ENCODE results near the gene MICAL3. TPM values are rescaled to one million over a fixed set of nuclear protein-coding genes. Genes with fewer than 3 reads are reported as not detected.
A peak's percentile ranks its signal among the peaks of the same experiment; 100 is the strongest.

Gene MICAL3
- total and polyA plus RNA-seq, 2 of the 8 experiments (the other 6 are each of a cell fraction or from before 2014, with no cell fraction given): 8.3 to 41.8 TPM

DNA sequence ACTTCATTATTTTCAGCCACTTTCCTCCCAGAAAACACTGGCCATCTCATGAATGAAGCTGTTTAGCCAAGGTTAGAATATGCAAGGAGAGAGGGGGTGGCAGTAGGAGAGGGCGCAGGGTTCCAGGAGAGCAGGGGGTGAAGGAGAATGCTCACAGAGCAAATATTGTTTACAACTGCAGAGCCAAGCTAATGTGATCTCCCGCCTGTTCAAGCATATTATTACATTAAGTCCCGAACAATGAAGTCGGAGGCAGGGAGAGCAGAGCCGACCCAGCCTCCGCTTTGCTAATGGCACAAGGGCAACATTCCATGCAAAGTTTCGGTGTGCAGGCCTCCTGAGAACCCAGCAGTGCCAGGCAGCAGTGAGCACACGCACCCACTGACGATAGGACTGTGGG is 80.1 kb downstream of the MICAL3 start:
- Histone ChIP-seq H3K36me3 (ENCODE audit: control insufficient read depth in 2 of 4, insufficient read depth in 4 of 4, low read length in 3 of 4) (no peaks in the 10 kb centered on the region), H3K9ac (replicated peaks in 1 of 4; ENCODE audit: extremely low read depth in 1 of 4, low read depth in 3 of 4, low read length in 3 of 4) (no peak overlapping the region), H2BK5ac (ENCODE audit: low read depth, low read length) (no peak overlapping the region), H3K79me1 (ENCODE audit: low read depth, low read length) (peaks cover 12% of the 10 kb centered on the region), H3K4ac (replicated peaks; ENCODE audit: insufficient read length, low read depth, low read length) (no peak overlapping the region), H3K9me3 (ENCODE audit: insufficient read depth in 2 of 2, low read depth in 1 of 2, low read length in 1 of 2) (no peaks in the 10 kb centered on the region), H3K23me2 (ENCODE audit: low read depth, low read length) (no peaks in the 10 kb centered on the region), H2BK120ac (replicated peaks; ENCODE audit: low read depth, low read length) (no peak overlapping the region), H3K14ac (ENCODE audit: insufficient read length) (no peak overlapping the region), H3K4me3 (ENCODE audit: extremely low read depth in 1 of 4, insufficient read depth in 2 of 4, low read depth in 3 of 4, low read length in 4 of 4) (no peak overlapping the region), H2BK12ac (ENCODE audit: low read depth, low read length) (peak overlapping the region; percentile 18; the same call in 1 of the 2 replicates), H4K5ac (ENCODE audit: insufficient read length, low read depth, low read length) (no peak overlapping the region), H3K4me1 (replicated peaks in 1 of 4; ENCODE audit: control insufficient read depth in 3 of 4, insufficient read depth in 4 of 4, low read length in 3 of 4) (peaks cover 6 to 27% (median 23%) of the 10 kb centered on the region in 4 experiments; a peak in 6 of 7 replicates), H3K27me3 (replicated peaks in 1 of 4; ENCODE audit: control insufficient read depth in 3 of 4, extremely low read depth in 1 of 4, insufficient read depth in 3 of 4, low read length in 3 of 4) (no peaks in the 10 kb centered on the region), H2BK15ac (ENCODE audit: low read length) (no peak overlapping the region), H3K79me2 (ENCODE audit: control insufficient read depth in 1 of 2, insufficient read depth in 2 of 2, low read length in 2 of 2) (peaks cover 3 to 82% of the 10 kb centered on the region in 2 experiments; a peak in 3 of 4 replicates), H2AK5ac (ENCODE audit: low read depth, low read length) (no peak overlapping the region), H3K4me2 (ENCODE audit: insufficient read depth in 1 of 2, low read depth in 2 of 2, low read length in 2 of 2) (no peak overlapping the region), H4K8ac (ENCODE audit: extremely low read depth, insufficient read depth, low read length) (no peak overlapping the region), H2BK20ac (ENCODE audit: low read length) (no peak overlapping the region), H3K18ac (ENCODE audit: extremely low read depth, low read length) (no peak overlapping the region), H3K23ac (ENCODE audit: insufficient read length) (no peak overlapping the region), H4K20me1 (replicated peaks in 1 of 2; ENCODE audit: control insufficient read depth in 1 of 2, insufficient read depth in 2 of 2, low read length in 2 of 2) (peaks cover 7 to 20% of the 10 kb centered on the region in 2 experiments), H4K91ac (replicated peaks; ENCODE audit: insufficient read length, low read length) (no peak overlapping the region), H3K56ac (replicated peaks; ENCODE audit: insufficient read length, low read depth, low read length) (no peak overlapping the region), H2AFZ (ENCODE audit: low read length) (no peak overlapping the region), H3K27ac (ENCODE audit: low read depth, low read length) (no peak overlapping the region)
- ChIA-PET POLR2A (ENCODE audit: partially characterized antibody) (no interaction called here), CTCF (ENCODE audit: partially characterized antibody) (interaction anchor here (0.6 to 3.5 kb wide), 4 partner anchors 16 to 156 kb away, joined by 3 to 8 read pairs (median 4); no protein-coding TSS in a partner anchor)
- no peak for FAIRE-seq
- WGBS, 2 experiments (ENCODE audit: extremely low coverage in 1 of 2, insufficient coverage in 1 of 2, insufficient read length in 1 of 2, insufficient replicate concordance in 2 of 2, low coverage in 1 of 2, low lambda C conversion rate in 2 of 2, missing lambda C conversion rate in 1 of 2): 87% methylated on average over 9 of the region's 9 CpGs; no CpG with 5 or more reads in 1 of the 2 experiments
- no peak for DNase-seq (ENCODE audit: low read depth in 1 of 2, low spot score in 2 of 2)
- TF ChIP-seq TCF12 (IDR thresholded peaks at IDR 0.05; ENCODE audit: low read depth, low read length) (no peak), SIN3A (conservative IDR thresholded peaks at IDR 0.05 in 1 of 2, IDR thresholded peaks at IDR 0.05 in 1 of 2; ENCODE audit: low read depth in 1 of 2, low read length in 2 of 2) (no peak), SIRT6 (IDR thresholded peaks at IDR 0.05; ENCODE audit: low read length) (no peak), HDAC6 (IDR thresholded peaks at IDR 0.05; ENCODE audit: low read depth, low read length) (no peak), BACH1 (IDR thresholded peaks at IDR 0.05; ENCODE audit: low read length) (no peak), KDM1A (IDR thresholded peaks at IDR 0.05; ENCODE audit: borderline replicate concordance, low read length) (no peak), ASH2L (IDR thresholded peaks at IDR 0.05; ENCODE audit: low read length) (no peak), RBBP5 (IDR thresholded peaks at IDR 0.05; ENCODE audit: borderline replicate concordance, low read depth, low read length) (no peak), POU5F1 (IDR thresholded peaks at IDR 0.05; ENCODE audit: low read depth, low read length) (no peak), TBP (IDR thresholded peaks at IDR 0.05; ENCODE audit: low read depth, low read length) (no peak), FOSL1 (IDR thresholded peaks at IDR 0.05; ENCODE audit: insufficient read depth, low read depth, low read length) (no peak), SP2 (IDR thresholded peaks at IDR 0.05; ENCODE audit: low read length) (no peak), TEAD4 (IDR thresholded peaks at IDR 0.05; ENCODE audit: low read depth, low read length) (no peak)
- TF ChIP-seq, protein P1, sequence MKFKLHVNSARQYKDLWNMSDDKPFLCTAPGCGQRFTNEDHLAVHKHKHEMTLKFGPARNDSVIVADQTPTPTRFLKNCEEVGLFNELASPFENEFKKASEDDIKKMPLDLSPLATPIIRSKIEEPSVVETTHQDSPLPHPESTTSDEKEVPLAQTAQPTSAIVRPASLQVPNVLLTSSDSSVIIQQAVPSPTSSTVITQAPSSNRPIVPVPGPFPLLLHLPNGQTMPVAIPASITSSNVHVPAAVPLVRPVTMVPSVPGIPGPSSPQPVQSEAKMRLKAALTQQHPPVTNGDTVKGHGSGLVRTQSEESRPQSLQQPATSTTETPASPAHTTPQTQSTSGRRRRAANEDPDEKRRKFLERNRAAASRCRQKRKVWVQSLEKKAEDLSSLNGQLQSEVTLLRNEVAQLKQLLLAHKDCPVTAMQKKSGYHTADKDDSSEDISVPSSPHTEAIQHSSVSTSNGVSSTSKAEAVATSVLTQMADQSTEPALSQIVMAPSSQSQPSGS (IDR thresholded peaks at IDR 0.05; ENCODE audit: low read length): no peak
